OCI-LY7 (cell line): ENCODE data around the gene CATSPER4.

ENCODE experiments used
- EZH2phosphoT487 ChIP-seq: fragments of 200-600 bp; sonication (generic); IDR thresholded peaks from 2 replicates; pipeline ENCODE4 v1.6.1; 2018; ENCODE audit warnings: low read depth, borderline replicate concordance, mild to moderate bottlenecking, mixed run types, antibody characterized with exemption, low read length, moderate library complexity, mixed read lengths
- TF ChIP-seq, protein P1 (sequence below): fragments of 200-600 bp; sonication (generic); conservative IDR thresholded peaks from 2 replicates; pipeline ENCODE4 v1.5.1; 2014; ENCODE audit warnings: mild to moderate bottlenecking, antibody characterized with exemption, low read length, moderate library complexity, mixed read lengths

DNA sequence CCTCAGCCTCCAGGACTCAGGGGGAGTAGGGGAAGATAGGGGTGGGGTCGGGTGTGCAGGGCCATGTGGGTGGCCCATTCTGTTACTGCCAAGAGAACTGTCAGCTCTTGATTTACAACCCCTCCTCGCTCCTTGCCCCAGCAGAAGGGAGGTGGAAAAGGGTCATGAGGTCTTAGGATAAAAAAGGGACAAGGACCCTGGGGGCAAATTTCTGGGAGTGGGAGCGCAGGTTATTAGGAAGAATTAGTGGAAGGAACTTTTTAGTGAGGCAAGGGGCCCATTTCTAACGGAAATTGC, 30.7 kb upstream of the CATSPER4 start:
- TF ChIP-seq, protein P1, sequence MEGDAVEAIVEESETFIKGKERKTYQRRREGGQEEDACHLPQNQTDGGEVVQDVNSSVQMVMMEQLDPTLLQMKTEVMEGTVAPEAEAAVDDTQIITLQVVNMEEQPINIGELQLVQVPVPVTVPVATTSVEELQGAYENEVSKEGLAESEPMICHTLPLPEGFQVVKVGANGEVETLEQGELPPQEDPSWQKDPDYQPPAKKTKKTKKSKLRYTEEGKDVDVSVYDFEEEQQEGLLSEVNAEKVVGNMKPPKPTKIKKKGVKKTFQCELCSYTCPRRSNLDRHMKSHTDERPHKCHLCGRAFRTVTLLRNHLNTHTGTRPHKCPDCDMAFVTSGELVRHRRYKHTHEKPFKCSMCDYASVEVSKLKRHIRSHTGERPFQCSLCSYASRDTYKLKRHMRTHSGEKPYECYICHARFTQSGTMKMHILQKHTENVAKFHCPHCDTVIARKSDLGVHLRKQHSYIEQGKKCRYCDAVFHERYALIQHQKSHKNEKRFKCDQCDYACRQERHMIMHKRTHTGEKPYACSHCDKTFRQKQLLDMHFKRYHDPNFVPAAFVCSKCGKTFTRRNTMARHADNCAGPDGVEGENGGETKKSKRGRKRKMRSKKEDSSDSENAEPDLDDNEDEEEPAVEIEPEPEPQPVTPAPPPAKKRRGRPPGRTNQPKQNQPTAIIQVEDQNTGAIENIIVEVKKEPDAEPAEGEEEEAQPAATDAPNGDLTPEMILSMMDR, result no peak
- no peak for TF ChIP-seq EZH2phosphoT487
